ENCODE results near the gene THUMPD3. TPM values are rescaled to one million over a fixed set of nuclear protein-coding genes. Genes with fewer than 3 reads are reported as not detected.

THUMPD3 gene
- total and polyA plus RNA-seq, 11 donors, result 25.3 to 65.5 (median 51.5) TPM

GRCh38 chr3:9433627-9434521, 71.0 kb downstream of the THUMPD3 start:
- TF ChIP-seq, protein P1, sequence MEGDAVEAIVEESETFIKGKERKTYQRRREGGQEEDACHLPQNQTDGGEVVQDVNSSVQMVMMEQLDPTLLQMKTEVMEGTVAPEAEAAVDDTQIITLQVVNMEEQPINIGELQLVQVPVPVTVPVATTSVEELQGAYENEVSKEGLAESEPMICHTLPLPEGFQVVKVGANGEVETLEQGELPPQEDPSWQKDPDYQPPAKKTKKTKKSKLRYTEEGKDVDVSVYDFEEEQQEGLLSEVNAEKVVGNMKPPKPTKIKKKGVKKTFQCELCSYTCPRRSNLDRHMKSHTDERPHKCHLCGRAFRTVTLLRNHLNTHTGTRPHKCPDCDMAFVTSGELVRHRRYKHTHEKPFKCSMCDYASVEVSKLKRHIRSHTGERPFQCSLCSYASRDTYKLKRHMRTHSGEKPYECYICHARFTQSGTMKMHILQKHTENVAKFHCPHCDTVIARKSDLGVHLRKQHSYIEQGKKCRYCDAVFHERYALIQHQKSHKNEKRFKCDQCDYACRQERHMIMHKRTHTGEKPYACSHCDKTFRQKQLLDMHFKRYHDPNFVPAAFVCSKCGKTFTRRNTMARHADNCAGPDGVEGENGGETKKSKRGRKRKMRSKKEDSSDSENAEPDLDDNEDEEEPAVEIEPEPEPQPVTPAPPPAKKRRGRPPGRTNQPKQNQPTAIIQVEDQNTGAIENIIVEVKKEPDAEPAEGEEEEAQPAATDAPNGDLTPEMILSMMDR (IDR thresholded peaks at IDR 0.05), result no peak
- TF ChIP-seq POLR2A (IDR thresholded peaks at IDR 0.05), result no peak
- intact Hi-C loops (cut with DNase I), result loop anchor here in 3 of 10 donors (5.0 kb wide), 2 partner anchors 38 to 42 kb away; no protein-coding TSS in a partner anchor
- 72 to 80% (median 77%) methylated on average over 14 to 15 of the region's 15 CpGs for WGBS, 4 donors
- H3K9me3 ChIP-seq, result no peaks in the 10 kb centered on the region
- H3K36me3 ChIP-seq, result peaks cover 0 to 100% (median 100%) of the 10 kb centered on the region in 9 donors
- H3K4me1 ChIP-seq, result peaks cover 0 to 19% (median 5%) of the 10 kb centered on the region in 12 donors
- H3K27me3 ChIP-seq, result no peaks in the 10 kb centered on the region
- peak overlapping the region in 6 of 12 donors; percentile 9 to 59 (median 29) for H3K27ac ChIP-seq
- no peak overlapping the region for H3K4me3 ChIP-seq
- ATAC-seq (peak; percentile 23 to 60 (median 38)), DNase-seq (no peak)

GRCh38 chr3:9435316-9435715, 72.5 kb downstream of the THUMPD3 start:
- no peak for DNase-seq
- intact Hi-C loops (cut with DNase I), result loop anchor here in 2 of 10 donors (5.0 kb wide), 2 partner anchors 48 to 73 kb away; partner anchors contain the start of gene THUMPD3 (in 1 of the 2)
- ATAC-seq, result no peak
- TF ChIP-seq, protein P1 (IDR thresholded peaks at IDR 0.05), result no peak
- no peak for TF ChIP-seq POLR2A (IDR thresholded peaks at IDR 0.05)
- Histone ChIP-seq H3K4me1 (peaks cover 0 to 23% (median 7%) of the 10 kb centered on the region in 12 donors), H3K36me3 (peaks cover 0 to 100% (median 100%) of the 10 kb centered on the region in 9 donors), H3K4me3 (no peak overlapping the region), H3K27me3 (no peaks in the 10 kb centered on the region), H3K9me3 (no peaks in the 10 kb centered on the region), H3K27ac (no peak overlapping the region)
- WGBS, 4 donors, result 85 to 91% (median 88%) methylated on average over 3 of the region's 3 CpGs

Other genes starting within 250 kb of the THUMPD3 start
- 10 to 100 TPM in 3 of 9 donors, 1 to 10 TPM in 6; 3.1 to 16.8 (median 9.3) TPM for gene SRGAP3, start 113.4 kb upstream of the THUMPD3 start, total RNA-seq
- 1 to 10 TPM; 1.4 to 5.5 TPM for gene SRGAP3, start 113.4 kb upstream of the THUMPD3 start, polyA plus RNA-seq
- 10 to 100 TPM; 40.8 to 84.2 (median 53.9) TPM for gene SETD5, start 34.6 kb downstream of the THUMPD3 start, total RNA-seq
- 10 to 100 TPM; 28.2 to 28.7 TPM for gene SETD5, start 34.6 kb downstream of the THUMPD3 start, polyA plus RNA-seq
- gene LHFPL4, start 190.8 kb downstream of the THUMPD3 start, total RNA-seq, result under 1 TPM in 1 of 9 donors, not detected in 8; 0.08 TPM
- gene LHFPL4, start 190.8 kb downstream of the THUMPD3 start, polyA plus RNA-seq, result not detected